Glomerular visceral epithelial cell (primary cell): ENCODE measurements around the gene PLPP7.
"Not testable (repeated sequence)": the region's sequence is repeated elsewhere in the genome, so short reads cannot be mapped to it uniquely, and the experiment has no call there.

Experiments used
- DNase-seq: peaks from one replicate; pipeline ENCODE4 v3.0.0-alpha.2; 2016; ENCODE audit errors: extremely low spot score

The PLPP7 gene

GRCh38 chr9:131330814-131331600, 41.5 kb downstream of the PLPP7 start:
- no peak for DNase-seq

GRCh38 chr9:131331996-131332395, 42.5 kb downstream of the PLPP7 start:
- DNase-seq = not testable (repeated sequence)

- no peak for DNase-seq
Observed at GRCh38 chr9:131333771-131334628, 44.5 kb downstream of the PLPP7 start.

GRCh38 chr9:131334629-131335367, 45.3 kb downstream of the PLPP7 start:
- DNase-seq = no peak

- DNase-seq = no peak
Observed at GRCh38 chr9:131335368-131335755, 45.8 kb downstream of the PLPP7 start.

GRCh38 chr9:131337131-131337848, 47.8 kb downstream of the PLPP7 start:
- DNase-seq = no peak

- DNase-seq = not testable (repeated sequence)
Observed at GRCh38 chr9:131339212-131339611, 49.7 kb downstream of the PLPP7 start.

GRCh38 chr9:131344931-131345535, 55.5 kb downstream of the PLPP7 start:
- DNase-seq = not testable (repeated sequence)

GRCh38 chr9:131346559-131346958, 57.0 kb downstream of the PLPP7 start:
- DNase-seq = no peak

GRCh38 chr9:131347376-131348020, 58.0 kb downstream of the PLPP7 start:
- DNase-seq = no peak

- DNase-seq = no peak
Observed at GRCh38 chr9:131348631-131349521, 59.4 kb downstream of the PLPP7 start.

GRCh38 chr9:131349522-131349880, 60.0 kb downstream of the PLPP7 start:
- DNase-seq = no peak

GRCh38 chr9:131349881-131350563, 60.5 kb downstream of the PLPP7 start:
- peak; percentile 84 for DNase-seq

- DNase-seq = not testable (repeated sequence)
Observed at GRCh38 chr9:131356479-131356878, 67.0 kb downstream of the PLPP7 start.

GRCh38 chr9:131358556-131358955, 69.0 kb downstream of the PLPP7 start:
- DNase-seq = no peak
